Measurements from ENCODE around the gene SRSF11. TPM values are rescaled to one million over a fixed set of nuclear protein-coding genes. Genes with fewer than 3 reads are reported as not detected.
A peak's percentile ranks its signal among the peaks of the same experiment; 100 is the strongest.

Gene SRSF11
- total and polyA plus RNA-seq, 2 of the 8 experiments (the other 6 are each of a cell fraction or from before 2014, with no cell fraction given): 183 to 260 TPM

DNA sequence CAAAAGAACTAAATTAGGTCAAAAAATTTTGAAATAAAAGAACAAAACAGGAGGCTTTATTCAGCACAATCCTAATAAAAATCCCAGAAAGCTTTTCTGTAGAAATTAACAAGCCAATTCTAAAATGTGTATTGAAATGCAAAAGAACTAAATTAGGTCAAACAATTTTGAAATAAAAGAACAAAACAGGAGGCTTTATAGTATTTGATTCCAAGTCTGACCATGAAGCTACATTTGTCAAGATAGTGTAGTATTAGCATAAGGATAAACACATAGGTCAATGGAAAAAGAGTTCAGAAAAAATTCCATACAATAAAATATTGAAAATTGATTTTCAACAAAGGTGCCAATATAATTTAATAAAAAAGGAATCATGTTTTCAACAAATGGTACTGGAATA, 26.6 kb upstream of the SRSF11 start:
- Histone ChIP-seq H2BK12ac (ENCODE audit: low read depth, low read length) (no peak overlapping the region), H4K91ac (replicated peaks; ENCODE audit: insufficient read length, low read length) (no peak overlapping the region), H3K14ac (ENCODE audit: insufficient read length) (no peak overlapping the region), H3K9ac (replicated peaks in 1 of 4; ENCODE audit: extremely low read depth in 1 of 4, low read depth in 3 of 4, low read length in 3 of 4) (no peak overlapping the region), H3K4me2 (ENCODE audit: insufficient read depth in 1 of 2, low read depth in 2 of 2, low read length in 2 of 2) (no peak overlapping the region), H3K27ac (ENCODE audit: low read depth, low read length) (no peak overlapping the region), H3K23me2 (ENCODE audit: low read depth, low read length) (no peaks in the 10 kb centered on the region), H4K5ac (ENCODE audit: insufficient read length, low read depth, low read length) (no peak overlapping the region), H4K8ac (ENCODE audit: extremely low read depth, insufficient read depth, low read length) (no peak overlapping the region), H2AK5ac (ENCODE audit: low read depth, low read length) (no peak overlapping the region), H2BK5ac (ENCODE audit: low read depth, low read length) (no peak overlapping the region), H3K23ac (ENCODE audit: insufficient read length) (no peak overlapping the region), H3K79me2 (ENCODE audit: control insufficient read depth in 1 of 2, insufficient read depth in 2 of 2, low read length in 2 of 2) (peaks cover 0 to 70% of the 10 kb centered on the region in 2 experiments; a peak in 2 of 4 replicates), H3K9me3 (ENCODE audit: insufficient read depth in 2 of 2, low read depth in 1 of 2, low read length in 1 of 2) (no peaks in the 10 kb centered on the region), H2BK15ac (ENCODE audit: low read length) (no peak overlapping the region), H3K4ac (replicated peaks; ENCODE audit: insufficient read length, low read depth, low read length) (no peak overlapping the region), H2AFZ (ENCODE audit: low read length) (no peak overlapping the region), H3K79me1 (ENCODE audit: low read depth, low read length) (no peaks in the 10 kb centered on the region; the same call in 1 of the 2 replicates), H3K56ac (replicated peaks; ENCODE audit: insufficient read length, low read depth, low read length) (no peak overlapping the region), H4K20me1 (replicated peaks in 1 of 2; ENCODE audit: control insufficient read depth in 1 of 2, insufficient read depth in 2 of 2, low read length in 2 of 2) (peaks cover 0 to 1% of the 10 kb centered on the region in 2 experiments), H3K27me3 (replicated peaks in 1 of 4; ENCODE audit: control insufficient read depth in 3 of 4, extremely low read depth in 1 of 4, insufficient read depth in 3 of 4, low read length in 3 of 4) (no peaks in the 10 kb centered on the region), H3K18ac (ENCODE audit: extremely low read depth, low read length) (no peak overlapping the region), H3K4me1 (replicated peaks in 1 of 4; ENCODE audit: control insufficient read depth in 3 of 4, insufficient read depth in 4 of 4, low read length in 3 of 4) (peaks cover 0 to 3% (median 0%) of the 10 kb centered on the region in 4 experiments; a peak in 1 of 7 replicates), H2BK120ac (replicated peaks; ENCODE audit: low read depth, low read length) (no peak overlapping the region), H3K4me3 (ENCODE audit: extremely low read depth in 1 of 4, insufficient read depth in 2 of 4, low read depth in 3 of 4, low read length in 4 of 4) (no peak overlapping the region), H2BK20ac (ENCODE audit: low read length) (no peak overlapping the region), H3K36me3 (ENCODE audit: control insufficient read depth in 2 of 4, insufficient read depth in 4 of 4, low read length in 3 of 4) (no peaks in the 10 kb centered on the region)
- ChIA-PET CTCF (ENCODE audit: partially characterized antibody) (interaction anchor here (2.3 kb wide), 1 partner anchor 61 kb away, joined by 7 read pairs; no protein-coding TSS in a partner anchor), POLR2A (ENCODE audit: partially characterized antibody) (interaction anchor here (1.0 kb wide), 1 partner anchor 11 kb away, joined by 3 read pairs; the partner anchor contains the start of gene LRRC40)
- DNase-seq (ENCODE audit: low read depth in 1 of 2, low spot score in 2 of 2) (no peak), FAIRE-seq (peak; percentile 80)
- TF ChIP-seq HDAC2 (IDR thresholded peaks at IDR 0.05; ENCODE audit: borderline replicate concordance in 1 of 2, low read depth in 2 of 2, low read length in 2 of 2): no peak
- TF ChIP-seq ASH2L (IDR thresholded peaks at IDR 0.05; ENCODE audit: low read length): no peak
- no peak for TF ChIP-seq KDM4A (IDR thresholded peaks at IDR 0.05; ENCODE audit: low read depth, low read length, severe bottlenecking)
- TF ChIP-seq GTF2F1 (IDR thresholded peaks at IDR 0.05; ENCODE audit: borderline replicate concordance, low read depth, low read length): no peak
- TF ChIP-seq EZH2 (IDR thresholded peaks at IDR 0.05; ENCODE audit: low read depth, low read length, severe bottlenecking): no peak
- TF ChIP-seq POLR2A (IDR thresholded peaks at IDR 0.05; ENCODE audit: control extremely low read depth in 1 of 2, low read depth in 2 of 2, low read length in 2 of 2): no peak
- TF ChIP-seq RFX5 (IDR thresholded peaks at IDR 0.05; ENCODE audit: borderline replicate concordance, low read depth, low read length): no peak
